Measurements from ENCODE around the gene GCSAM.

GCSAM gene

GRCh38 chr3:112132975-112133448 lies at the start of gene GCSAM:
Gene GCSAM (minus strand): TSS chr3:112133248. CDS start chr3:112133120, 128 bp downstream.
- DNase-seq, result peak; percentile 87 to 88

GRCh38 chr3:112175646-112176045 lies 42.6 kb upstream of the GCSAM start:
- DNase-seq, result no peak

- DNase-seq, result no peak
Measured at GRCh38 chr3:112175037-112175436, 42.0 kb upstream of the GCSAM start.

GRCh38 chr3:112171144-112171543 lies 38.1 kb upstream of the GCSAM start:
- no peak for DNase-seq

GRCh38 chr3:112170046-112170445 lies 37.0 kb upstream of the GCSAM start:
- no peak for DNase-seq

- no peak for DNase-seq
Measured at GRCh38 chr3:112167758-112168157, 34.7 kb upstream of the GCSAM start.

GRCh38 chr3:112149136-112149535 lies 16.1 kb upstream of the GCSAM start:
- DNase-seq, result no peak

- DNase-seq, result no peak
Measured at GRCh38 chr3:112143689-112144088, 10.6 kb upstream of the GCSAM start.

- no peak for DNase-seq
Measured at GRCh38 chr3:112143251-112143650, 10.2 kb upstream of the GCSAM start.

GRCh38 chr3:112141293-112141692 lies 8.2 kb upstream of the GCSAM start:
- no peak for DNase-seq

GRCh38 chr3:112140584-112140983 lies 7.5 kb upstream of the GCSAM start:
- no peak for DNase-seq

GRCh38 chr3:112138219-112138969 lies 5.3 kb upstream of the GCSAM start:
- no peak for DNase-seq

GRCh38 chr3:112137781-112138180 lies 4.7 kb upstream of the GCSAM start:
- no peak for DNase-seq

GRCh38 chr3:112136959-112137693 lies 4.1 kb upstream of the GCSAM start:
- peak; percentile 34 to 65 for DNase-seq

GRCh38 chr3:112136046-112136445 lies 3.0 kb upstream of the GCSAM start:
- DNase-seq, result no peak

GRCh38 chr3:112134335-112135124 lies 1.5 kb upstream of the GCSAM start:
- DNase-seq, result peak; percentile 29 to 79

- DNase-seq, result no peak
Measured at GRCh38 chr3:112133626-112134334, 732 bp upstream of the GCSAM start.

- peak in 1 of 2 donors; percentile 37 for DNase-seq
Measured at GRCh38 chr3:112132554-112132953, 494 bp downstream of the GCSAM start.

GRCh38 chr3:112132088-112132487 lies 960 bp downstream of the GCSAM start:
- no peak for DNase-seq

- peak in 1 of 2 donors; percentile 24 for DNase-seq
Measured at GRCh38 chr3:112131111-112131510, 1.9 kb downstream of the GCSAM start.

GRCh38 chr3:112130638-112130993 lies 2.4 kb downstream of the GCSAM start:
- DNase-seq, result no peak

GRCh38 chr3:112129925-112130637 lies 3.0 kb downstream of the GCSAM start:
- DNase-seq, result no peak
